Measurements from ENCODE around the gene VMP1. TPM values are rescaled to one million over a fixed set of nuclear protein-coding genes. Genes with fewer than 3 reads are reported as not detected.

The VMP1 gene
- total RNA-seq, 1 experiment from 2014 or later, result 107 TPM

DNA sequence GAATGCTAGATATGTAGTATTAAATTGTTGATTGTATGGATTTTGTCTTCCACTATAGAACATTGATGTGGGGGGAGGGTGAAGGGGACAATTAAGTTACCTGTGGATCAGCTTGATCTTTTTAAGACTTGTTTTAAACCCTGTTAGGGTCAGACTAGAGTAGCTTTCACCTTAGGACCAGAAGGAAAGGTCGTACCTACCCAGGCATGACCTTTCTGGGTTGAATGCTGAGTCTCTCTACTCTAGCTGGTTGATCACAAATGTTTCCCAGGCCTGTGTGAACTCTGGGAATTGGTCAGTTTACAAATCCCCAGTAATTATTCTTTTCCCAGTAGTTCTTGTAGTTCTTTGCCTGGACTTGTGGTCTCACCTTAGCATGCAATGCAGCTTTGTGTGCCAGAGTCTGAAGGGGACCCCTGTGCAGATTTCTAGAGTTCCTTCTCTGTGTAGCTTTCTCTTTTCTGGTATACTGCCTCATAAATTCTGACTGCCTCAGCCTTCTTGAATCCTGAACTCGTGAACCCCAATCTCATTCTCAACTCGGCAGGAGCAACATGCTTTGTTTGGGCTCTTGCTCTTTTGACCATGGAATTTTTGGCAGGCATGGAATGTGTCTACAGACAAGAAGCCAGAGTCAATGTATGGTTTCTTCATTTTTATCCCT, 54.1 kb downstream of the VMP1 start:
- Histone ChIP-seq H3K9me3 (ENCODE audit: low read depth, low read length, poor library complexity, severe bottlenecking) (peaks cover 14% of the 10 kb centered on the region), H3K27ac (ENCODE audit: low read depth, low read length, poor library complexity, severe bottlenecking) (no peak overlapping the region), H3K27me3 (replicated peaks; ENCODE audit: insufficient read depth, low read depth, low read length, poor library complexity) (no peaks in the 10 kb centered on the region), H3K4me3 (ENCODE audit: low read depth, low read length, poor library complexity, severe bottlenecking) (no peak overlapping the region), H3K4me1 (ENCODE audit: insufficient read depth, low read length, poor library complexity, severe bottlenecking) (peaks cover 11% of the 10 kb centered on the region), H3K36me3 (ENCODE audit: insufficient read depth, low read length, poor library complexity, severe bottlenecking) (no peaks in the 10 kb centered on the region)
- POLR2A ChIA-PET (ENCODE audit: low non-redundant PET), result no interaction called here
- DNase-seq (ENCODE audit: low spot score), result no peak
- TF ChIP-seq, protein P1, sequence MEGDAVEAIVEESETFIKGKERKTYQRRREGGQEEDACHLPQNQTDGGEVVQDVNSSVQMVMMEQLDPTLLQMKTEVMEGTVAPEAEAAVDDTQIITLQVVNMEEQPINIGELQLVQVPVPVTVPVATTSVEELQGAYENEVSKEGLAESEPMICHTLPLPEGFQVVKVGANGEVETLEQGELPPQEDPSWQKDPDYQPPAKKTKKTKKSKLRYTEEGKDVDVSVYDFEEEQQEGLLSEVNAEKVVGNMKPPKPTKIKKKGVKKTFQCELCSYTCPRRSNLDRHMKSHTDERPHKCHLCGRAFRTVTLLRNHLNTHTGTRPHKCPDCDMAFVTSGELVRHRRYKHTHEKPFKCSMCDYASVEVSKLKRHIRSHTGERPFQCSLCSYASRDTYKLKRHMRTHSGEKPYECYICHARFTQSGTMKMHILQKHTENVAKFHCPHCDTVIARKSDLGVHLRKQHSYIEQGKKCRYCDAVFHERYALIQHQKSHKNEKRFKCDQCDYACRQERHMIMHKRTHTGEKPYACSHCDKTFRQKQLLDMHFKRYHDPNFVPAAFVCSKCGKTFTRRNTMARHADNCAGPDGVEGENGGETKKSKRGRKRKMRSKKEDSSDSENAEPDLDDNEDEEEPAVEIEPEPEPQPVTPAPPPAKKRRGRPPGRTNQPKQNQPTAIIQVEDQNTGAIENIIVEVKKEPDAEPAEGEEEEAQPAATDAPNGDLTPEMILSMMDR (conservative IDR thresholded peaks at IDR 0.05; ENCODE audit: low read depth, low read length), result no peak
- TF ChIP-seq EZH2 (IDR thresholded peaks at IDR 0.05; ENCODE audit: borderline replicate concordance, low read depth, low read length, poor library complexity, severe bottlenecking), result no peak
- CTCF ChIA-PET, result interaction anchor here (0.5 kb wide), 1 partner anchor 92 kb away, joined by 3 read pairs; no protein-coding TSS in a partner anchor
- intact Hi-C loops (cut with micrococcal nuclease; ENCODE audit: unreplicated experiment), result no loop called here
- BruUV-seq (replicated peaks), result no TSS peak

DNA sequence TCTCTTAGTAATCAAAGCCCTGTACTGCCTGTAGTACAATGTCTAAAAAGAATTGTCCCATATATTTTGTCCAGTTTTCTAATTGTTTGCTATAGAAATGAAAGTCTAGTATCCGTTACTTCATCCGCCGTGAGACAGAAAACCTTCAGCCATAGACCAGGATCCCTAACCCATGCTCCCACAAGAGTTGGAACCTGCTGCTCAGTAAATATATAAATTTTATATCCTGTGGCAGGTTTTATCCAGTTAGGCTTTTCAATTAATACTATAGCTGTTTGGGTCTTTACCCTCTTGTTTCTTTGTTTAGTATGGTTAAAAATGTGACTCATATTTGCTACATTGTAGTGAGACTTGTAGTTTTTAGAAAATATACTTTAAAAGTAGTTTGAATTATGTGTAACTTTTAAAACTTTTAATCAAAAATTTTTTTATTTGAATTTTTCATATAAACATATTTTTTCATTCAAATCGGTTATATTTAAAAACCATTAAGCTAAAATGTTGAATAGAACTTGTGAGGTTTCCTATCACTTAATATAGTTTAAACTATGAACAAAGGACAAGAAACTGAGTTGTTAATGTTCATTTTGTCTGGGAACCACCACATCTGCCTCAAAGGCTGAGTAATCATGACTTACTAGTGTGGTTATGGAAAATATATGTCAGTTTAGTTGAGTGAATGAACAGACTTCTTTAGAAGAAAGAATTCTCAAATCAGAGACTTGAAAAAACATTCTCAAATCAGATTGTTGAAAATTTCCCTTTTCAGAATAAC, 54.8 kb downstream of the VMP1 start:
- TF ChIP-seq EZH2 (IDR thresholded peaks at IDR 0.05; ENCODE audit: borderline replicate concordance, low read depth, low read length, poor library complexity, severe bottlenecking), result no peak
- TF ChIP-seq, protein P1 (conservative IDR thresholded peaks at IDR 0.05; ENCODE audit: low read depth, low read length), result no peak
- Histone ChIP-seq H3K36me3 (ENCODE audit: insufficient read depth, low read length, poor library complexity, severe bottlenecking) (no peaks in the 10 kb centered on the region), H3K27me3 (replicated peaks; ENCODE audit: insufficient read depth, low read depth, low read length, poor library complexity) (no peaks in the 10 kb centered on the region), H3K4me3 (ENCODE audit: low read depth, low read length, poor library complexity, severe bottlenecking) (no peak overlapping the region), H3K27ac (ENCODE audit: low read depth, low read length, poor library complexity, severe bottlenecking) (no peak overlapping the region), H3K9me3 (ENCODE audit: low read depth, low read length, poor library complexity, severe bottlenecking) (peaks cover 14% of the 10 kb centered on the region), H3K4me1 (ENCODE audit: insufficient read depth, low read length, poor library complexity, severe bottlenecking) (peaks cover 14% of the 10 kb centered on the region)
- intact Hi-C loops (cut with micrococcal nuclease; ENCODE audit: unreplicated experiment), result no loop called here
- no peak for DNase-seq (ENCODE audit: low spot score)
- CTCF ChIA-PET, result interaction anchor here (0.5 kb wide), 1 partner anchor 92 kb away, joined by 3 read pairs; no protein-coding TSS in a partner anchor
- no TSS peak for BruUV-seq (replicated peaks)
- POLR2A ChIA-PET (ENCODE audit: low non-redundant PET), result no interaction called here

DNA sequence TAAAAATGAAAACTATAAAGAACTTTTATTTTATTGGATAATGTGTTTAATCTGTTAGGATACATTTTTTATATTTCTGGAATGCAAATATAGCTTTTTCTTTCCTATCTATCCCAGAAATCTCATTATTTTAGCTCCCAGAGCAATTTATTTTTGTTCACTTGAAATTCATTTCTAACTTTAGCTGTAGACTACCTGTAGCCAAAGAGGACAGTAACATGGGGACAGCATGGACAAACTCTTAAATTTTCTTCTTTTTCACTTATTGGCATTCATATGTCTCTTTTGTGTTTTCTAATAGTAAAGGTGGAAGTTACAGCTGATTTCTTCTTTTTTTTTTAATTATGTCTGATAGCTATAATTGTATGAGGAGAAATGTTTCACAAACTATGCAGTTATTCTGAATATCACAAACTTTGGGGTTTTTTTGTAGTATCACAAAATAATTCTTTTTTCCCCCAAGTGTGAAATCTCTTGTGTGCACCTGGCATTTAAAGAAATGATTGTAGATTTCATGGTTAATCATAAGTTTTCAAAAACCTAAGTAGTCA, 55.4 kb downstream of the VMP1 start:
- H3K9me3 ChIP-seq (ENCODE audit: low read depth, low read length, poor library complexity, severe bottlenecking), result peaks cover 14% of the 10 kb centered on the region
- no peak overlapping the region for H3K4me3 ChIP-seq (ENCODE audit: low read depth, low read length, poor library complexity, severe bottlenecking)
- peaks cover 16% of the 10 kb centered on the region for H3K4me1 ChIP-seq (ENCODE audit: insufficient read depth, low read length, poor library complexity, severe bottlenecking)
- no peak for DNase-seq (ENCODE audit: low spot score)
- ChIA-PET CTCF (no interaction called here), POLR2A (ENCODE audit: low non-redundant PET) (no interaction called here)
- H3K27me3 ChIP-seq (replicated peaks; ENCODE audit: insufficient read depth, low read depth, low read length, poor library complexity), result no peaks in the 10 kb centered on the region
- no peaks in the 10 kb centered on the region for H3K36me3 ChIP-seq (ENCODE audit: insufficient read depth, low read length, poor library complexity, severe bottlenecking)
- BruUV-seq (replicated peaks), result no TSS peak
- no peak overlapping the region for H3K27ac ChIP-seq (ENCODE audit: low read depth, low read length, poor library complexity, severe bottlenecking)
- TF ChIP-seq, protein P1 (conservative IDR thresholded peaks at IDR 0.05; ENCODE audit: low read depth, low read length), result no peak
- TF ChIP-seq EZH2 (IDR thresholded peaks at IDR 0.05; ENCODE audit: borderline replicate concordance, low read depth, low read length, poor library complexity, severe bottlenecking), result no peak
- intact Hi-C loops (cut with micrococcal nuclease; ENCODE audit: unreplicated experiment), result no loop called here

Data from A673 (cell line).